Measurements from ENCODE around the gene CLTC. TPM values are rescaled to one million over a fixed set of nuclear protein-coding genes. Genes with fewer than 3 reads are reported as not detected.

Gene CLTC
- total and polyA plus RNA-seq, 2 experiments from 2014 or later: 107 to 344 TPM

GRCh38 chr17:59642565-59642964, 22.9 kb downstream of the CLTC start (continued):
- no peak for TF ChIP-seq EZH2phosphoT487 (IDR thresholded peaks at IDR 0.05; ENCODE audit: unreplicated experiment)
- no peak for TF ChIP-seq CREB1 (CRISPR knock-in tag; IDR thresholded peaks at IDR 0.05; ENCODE audit: low read depth)
- no peak for TF ChIP-seq ZNF114 (CRISPR knock-in tag; IDR thresholded peaks at IDR 0.05)
- TF ChIP-seq, protein P1, sequence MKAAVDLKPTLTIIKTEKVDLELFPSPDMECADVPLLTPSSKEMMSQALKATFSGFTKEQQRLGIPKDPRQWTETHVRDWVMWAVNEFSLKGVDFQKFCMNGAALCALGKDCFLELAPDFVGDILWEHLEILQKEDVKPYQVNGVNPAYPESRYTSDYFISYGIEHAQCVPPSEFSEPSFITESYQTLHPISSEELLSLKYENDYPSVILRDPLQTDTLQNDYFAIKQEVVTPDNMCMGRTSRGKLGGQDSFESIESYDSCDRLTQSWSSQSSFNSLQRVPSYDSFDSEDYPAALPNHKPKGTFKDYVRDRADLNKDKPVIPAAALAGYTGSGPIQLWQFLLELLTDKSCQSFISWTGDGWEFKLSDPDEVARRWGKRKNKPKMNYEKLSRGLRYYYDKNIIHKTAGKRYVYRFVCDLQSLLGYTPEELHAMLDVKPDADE (IDR thresholded peaks at IDR 0.05): no peak
- no peak for TF ChIP-seq ZNF331 (CRISPR knock-in tag; IDR thresholded peaks at IDR 0.05; ENCODE audit: low read depth)
- no peak for TF ChIP-seq NANOG (IDR thresholded peaks at IDR 0.05; ENCODE audit: borderline replicate concordance)
- TF ChIP-seq EZH2 (IDR thresholded peaks at IDR 0.05; ENCODE audit: low read depth, unreplicated experiment): no peak
- TF ChIP-seq STAT1 (IDR thresholded peaks at IDR 0.05; ENCODE audit: unreplicated experiment): no peak
- TF ChIP-seq, protein P2, sequence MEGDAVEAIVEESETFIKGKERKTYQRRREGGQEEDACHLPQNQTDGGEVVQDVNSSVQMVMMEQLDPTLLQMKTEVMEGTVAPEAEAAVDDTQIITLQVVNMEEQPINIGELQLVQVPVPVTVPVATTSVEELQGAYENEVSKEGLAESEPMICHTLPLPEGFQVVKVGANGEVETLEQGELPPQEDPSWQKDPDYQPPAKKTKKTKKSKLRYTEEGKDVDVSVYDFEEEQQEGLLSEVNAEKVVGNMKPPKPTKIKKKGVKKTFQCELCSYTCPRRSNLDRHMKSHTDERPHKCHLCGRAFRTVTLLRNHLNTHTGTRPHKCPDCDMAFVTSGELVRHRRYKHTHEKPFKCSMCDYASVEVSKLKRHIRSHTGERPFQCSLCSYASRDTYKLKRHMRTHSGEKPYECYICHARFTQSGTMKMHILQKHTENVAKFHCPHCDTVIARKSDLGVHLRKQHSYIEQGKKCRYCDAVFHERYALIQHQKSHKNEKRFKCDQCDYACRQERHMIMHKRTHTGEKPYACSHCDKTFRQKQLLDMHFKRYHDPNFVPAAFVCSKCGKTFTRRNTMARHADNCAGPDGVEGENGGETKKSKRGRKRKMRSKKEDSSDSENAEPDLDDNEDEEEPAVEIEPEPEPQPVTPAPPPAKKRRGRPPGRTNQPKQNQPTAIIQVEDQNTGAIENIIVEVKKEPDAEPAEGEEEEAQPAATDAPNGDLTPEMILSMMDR (conservative IDR thresholded peaks at IDR 0.05; ENCODE audit: low read depth in 2 of 2): no peak

GRCh38 chr17:59643159-59644140, 23.8 kb downstream of the CLTC start:
- peaks cover 9% of the 10 kb centered on the region; the same call in 1 of the 2 replicates for H3K36me3 ChIP-seq (ENCODE audit: insufficient read depth)
- TF ChIP-seq, protein P2 (conservative IDR thresholded peaks at IDR 0.05; ENCODE audit: low read depth in 2 of 2): no peak
- TF ChIP-seq ZNF331 (CRISPR knock-in tag; IDR thresholded peaks at IDR 0.05; ENCODE audit: low read depth): no peak
- TF ChIP-seq, protein P1 (IDR thresholded peaks at IDR 0.05): no peak
- TF ChIP-seq ZNF114 (CRISPR knock-in tag; IDR thresholded peaks at IDR 0.05): no peak
- no peak for TF ChIP-seq POLR2AphosphoS5 (IDR thresholded peaks at IDR 0.05; ENCODE audit: low read depth)
- no peak for TF ChIP-seq REST (IDR thresholded peaks at IDR 0.05; ENCODE audit: unreplicated experiment)
- no peak for TF ChIP-seq NANOG (IDR thresholded peaks at IDR 0.05; ENCODE audit: borderline replicate concordance)

More at GRCh38 chr17:59643159-59644140, 23.8 kb downstream of the CLTC start:
- Mint-ChIP-seq H3K27me3 (ENCODE audit: insufficient read depth, low read depth, poor library complexity) (peaks cover 4% of the 10 kb centered on the region), H3K9me3 (no peaks in the 10 kb centered on the region), H3K27ac (no peak overlapping the region), H3K4me1 (peaks cover 9% of the 10 kb centered on the region; the same call in 2 of the 3 replicates), H3K4me3 (no peak overlapping the region), H3K36me3 (ENCODE audit: low read depth) (peaks cover 26% of the 10 kb centered on the region)
- peak; percentile 45; the same call in 1 of the 3 replicates for ATAC-seq
- H3K27ac ChIP-seq (ENCODE audit: low read depth): no peak overlapping the region
- peaks cover 86% of the 10 kb centered on the region for H3K79me2 ChIP-seq (replicated peaks; ENCODE audit: insufficient read depth)
- peaks cover 39% of the 10 kb centered on the region for H4K20me1 ChIP-seq (replicated peaks; ENCODE audit: insufficient read depth)
- H3K4me3 ChIP-seq: no peak overlapping the region
- DNase-seq (ENCODE audit: low spot score): peak; percentile 27
- H3F3A ChIP-seq (replicated peaks; ENCODE audit: low read depth): no peaks in the 10 kb centered on the region
- H3K27me3 ChIP-seq (ENCODE audit: insufficient read depth): no peaks in the 10 kb centered on the region
- no peaks in the 10 kb centered on the region; the same call in 1 of the 2 replicates for H3K4me1 ChIP-seq (ENCODE audit: insufficient read depth)
- H2AFZ ChIP-seq: no peak overlapping the region
- no peaks in the 10 kb centered on the region for H3K9me2 ChIP-seq (ENCODE audit: insufficient read depth)
- no peak overlapping the region for H3K4me2 ChIP-seq
